Ascending aorta (tissue), 2 donors: Measurements from ENCODE around the gene ARL6. TPM values are rescaled to one million over a fixed set of nuclear protein-coding genes. Genes with fewer than 3 reads are reported as not detected.

Source experiments
- DNase-seq, 2 donors: peaks; one replicate each; pipeline ENCODE4 v3.0.0-alpha.2; 2019; ENCODE audit warnings: low spot score in 2 of 2
- H3K27ac ChIP-seq, 2 donors: fragments of 200-600 bp; sonication (generic); one replicate each; pipeline ENCODE4 v1.5.1; 2016 to 2017; ENCODE audit warnings: mild to moderate bottlenecking in 1 of 2
- H3K27me3 ChIP-seq: fragments of 200-600 bp; sonication (generic); one replicate; pipeline ENCODE4 v1.5.1; 2017
- H3K36me3 ChIP-seq, 2 donors: fragments of 200-600 bp; sonication (generic); one replicate each; pipeline ENCODE4 v1.5.1; 2016
- H3K4me1 ChIP-seq, 2 donors: fragments of 200-600 bp; sonication (generic); one replicate each; pipeline ENCODE4 v1.5.1; 2016 to 2017; ENCODE audit warnings: mild to moderate bottlenecking in 1 of 2
- H3K4me3 ChIP-seq, 2 donors: fragments of 200-600 bp; sonication (generic); one replicate each; pipeline ENCODE4 v1.5.1; 2016 to 2017; ENCODE audit warnings: mild to moderate bottlenecking in 1 of 2
- H3K9me3 ChIP-seq, 2 donors: fragments of 200-600 bp; sonication (generic); one replicate each; pipeline ENCODE4 v1.5.1; 2016
- CTCF ChIP-seq, 3 experiments: fragments of 200-600 bp in 2 of 3; fragments of 450-650 bp in 1 of 3; sonication (generic) in 2 of 3; IDR thresholded peaks; one replicate each; pipeline ENCODE4 v1.5.1; 2016 to 2019; ENCODE audit warnings: antibody characterized with exemption in 3 of 3, mild to moderate bottlenecking in 1 of 3, moderate library complexity in 1 of 3
- intact Hi-C: fragments of 100-400 bp; cut with DNase I; formaldehyde crosslinking; loops from one replicate; pipeline ENCODE4 v1.15.1; 2023
- total RNA-seq: library from RNA; depleted of rRNA; stranded (reverse); fragments of >200 nt; gene quantifications from one replicate; pipeline ENCODE4 v1.1.0, GENCODE V29; 2016

ARL6 gene
- total RNA-seq, 1 donor from 2014 or later: 18.5 TPM

GRCh38 chr3:97838393-97838792 is 73.8 kb downstream of the ARL6 start:
- DNase-seq: no peak
- Histone ChIP-seq H3K36me3 (no peaks in the 10 kb centered on the region), H3K27me3 (no peaks in the 10 kb centered on the region), H3K4me3 (no peak overlapping the region), H3K27ac (no peak overlapping the region), H3K9me3 (no peaks in the 10 kb centered on the region), H3K4me1 (no peaks in the 10 kb centered on the region)
- no peak for TF ChIP-seq CTCF (IDR thresholded peaks at IDR 0.05)
- intact Hi-C loops: no loop called here

GRCh38 chr3:97839944-97840343 is 75.4 kb downstream of the ARL6 start:
- Histone ChIP-seq H3K9me3 (no peaks in the 10 kb centered on the region), H3K27me3 (no peaks in the 10 kb centered on the region), H3K36me3 (peaks cover 0 to 3% of the 10 kb centered on the region in 2 donors), H3K4me1 (no peaks in the 10 kb centered on the region), H3K27ac (no peak overlapping the region), H3K4me3 (no peak overlapping the region)
- intact Hi-C loops: no loop called here
- no peak for DNase-seq
- no peak for TF ChIP-seq CTCF (IDR thresholded peaks at IDR 0.05)

DNA sequence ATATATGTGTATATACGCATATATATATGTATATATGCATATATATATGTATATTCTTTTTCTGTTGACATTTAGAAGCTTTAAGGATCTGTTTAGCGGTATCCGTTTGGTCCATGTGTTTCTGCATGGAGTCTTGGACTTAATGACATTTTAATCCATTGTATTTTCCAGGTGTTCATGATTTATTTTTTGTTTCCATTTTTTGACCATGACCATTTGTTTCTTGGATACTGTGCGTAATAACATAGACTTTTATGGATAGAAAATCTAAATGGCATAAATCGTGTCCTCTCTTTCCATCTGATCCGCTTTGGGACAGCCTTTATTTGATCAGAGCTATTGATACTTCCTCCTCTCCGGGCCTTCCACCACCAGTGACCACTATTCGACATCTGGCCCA is 76.7 kb downstream of the ARL6 start:
- no peaks in the 10 kb centered on the region for H3K9me3 ChIP-seq
- TF ChIP-seq CTCF (IDR thresholded peaks at IDR 0.05): no peak
- no peak overlapping the region for H3K27ac ChIP-seq
- no peaks in the 10 kb centered on the region for H3K4me1 ChIP-seq
- intact Hi-C loops: no loop called here
- DNase-seq: no peak
- H3K4me3 ChIP-seq: no peak overlapping the region
- no peaks in the 10 kb centered on the region for H3K27me3 ChIP-seq
- H3K36me3 ChIP-seq: peaks cover 0 to 3% of the 10 kb centered on the region in 2 donors

GRCh38 chr3:97841956-97842355 is 77.4 kb downstream of the ARL6 start:
- H3K9me3 ChIP-seq: no peaks in the 10 kb centered on the region
- intact Hi-C loops: no loop called here
- DNase-seq: no peak
- peaks cover 0 to 3% of the 10 kb centered on the region in 2 donors for H3K36me3 ChIP-seq
- H3K27me3 ChIP-seq: no peaks in the 10 kb centered on the region
- H3K27ac ChIP-seq: no peak overlapping the region
- no peak for TF ChIP-seq CTCF (IDR thresholded peaks at IDR 0.05)
- H3K4me3 ChIP-seq: no peak overlapping the region
- H3K4me1 ChIP-seq: no peaks in the 10 kb centered on the region

- peaks cover 0 to 3% of the 10 kb centered on the region in 2 donors for H3K36me3 ChIP-seq
- no peak for DNase-seq
- no peak for TF ChIP-seq CTCF (IDR thresholded peaks at IDR 0.05)
Observed at GRCh38 chr3:97848779-97849178, 84.2 kb downstream of the ARL6 start.

More at GRCh38 chr3:97848779-97849178, 84.2 kb downstream of the ARL6 start:
- no peak overlapping the region for H3K27ac ChIP-seq
- H3K4me3 ChIP-seq: no peak overlapping the region
- intact Hi-C loops: no loop called here
- H3K4me1 ChIP-seq: no peaks in the 10 kb centered on the region
- peaks cover under 1 to 3% of the 10 kb centered on the region in 2 donors for H3K9me3 ChIP-seq
- no peaks in the 10 kb centered on the region for H3K27me3 ChIP-seq

Other genes with a start within 250 kb of the ARL6 start
- gene CRYBG3, start 57.3 kb downstream of the ARL6 start, total RNA-seq: 13.2 TPM
- 21.3 TPM for gene RIOX2, start 207.7 kb downstream of the ARL6 start, total RNA-seq